NCI-H2081 treated with DMSO at 0.1 percent for 48 hours (cell line): Measurements from ENCODE around the gene CCR5.
"Not testable (repeated sequence)": the region's sequence is repeated elsewhere in the genome, so short reads cannot be mapped to it uniquely, and the experiment has no call there.

Experiments
- DNase-seq: peaks from one replicate; lab custom pipeline; 2025; lab: John Stamatoyannopoulos, UW

Gene CCR5

GRCh38 chr3:46386205-46386604, 15.5 kb downstream of the CCR5 start:
- no peak for DNase-seq

GRCh38 chr3:46388847-46389246, 18.1 kb downstream of the CCR5 start:
- not testable (repeated sequence) for DNase-seq

GRCh38 chr3:46389306-46389705, 18.6 kb downstream of the CCR5 start:
- DNase-seq, result no peak

- not testable (repeated sequence) for DNase-seq
Measured at GRCh38 chr3:46391526-46391925, 20.8 kb downstream of the CCR5 start.

GRCh38 chr3:46393011-46393410, 22.3 kb downstream of the CCR5 start:
- no peak for DNase-seq

- DNase-seq, result no peak
Measured at GRCh38 chr3:46393554-46394434, 23.0 kb downstream of the CCR5 start.

GRCh38 chr3:46395210-46395661, 24.5 kb downstream of the CCR5 start:
- no peak for DNase-seq

- no peak for DNase-seq
Measured at GRCh38 chr3:46395766-46396530, 25.2 kb downstream of the CCR5 start.

- no peak for DNase-seq
Measured at GRCh38 chr3:46397111-46397510, 26.4 kb downstream of the CCR5 start.

- DNase-seq, result no peak
Measured at GRCh38 chr3:46398186-46398955, 27.6 kb downstream of the CCR5 start.

GRCh38 chr3:46399098-46399497, 28.4 kb downstream of the CCR5 start:
- DNase-seq, result no peak

GRCh38 chr3:46399557-46399956, 28.8 kb downstream of the CCR5 start:
- DNase-seq, result no peak

- DNase-seq, result no peak
Measured at GRCh38 chr3:46400000-46400734, 29.4 kb downstream of the CCR5 start.

- no peak for DNase-seq
Measured at GRCh38 chr3:46400846-46401245, 30.1 kb downstream of the CCR5 start.

- DNase-seq, result no peak
Measured at GRCh38 chr3:46401579-46401978, 30.8 kb downstream of the CCR5 start.

GRCh38 chr3:46402902-46403301, 32.2 kb downstream of the CCR5 start:
- DNase-seq, result not testable (repeated sequence)

- DNase-seq, result no peak
Measured at GRCh38 chr3:46405301-46406019, 34.7 kb downstream of the CCR5 start.

- no peak for DNase-seq
Measured at GRCh38 chr3:46406443-46406787, 35.7 kb downstream of the CCR5 start.

- DNase-seq, result no peak
Measured at GRCh38 chr3:46406788-46407611, 36.3 kb downstream of the CCR5 start, which contains the start of the genes CCR5AS and CCRL2. TSS of gene CCR5AS (minus strand) at chr3:46407066. TSS of gene CCRL2 (plus strand) at chr3:46407259. CDS start at chr3:46408080, 821 bp downstream.

- DNase-seq, result no peak
Measured at GRCh38 chr3:46407970-46408369, 37.2 kb downstream of the CCR5 start.
